Ascending aorta (tissue), 2 donors: ENCODE data around the gene NRAP. TPM values are rescaled to one million over a fixed set of nuclear protein-coding genes. Genes with fewer than 3 reads are reported as not detected.

Experiments
- DNase-seq, 2 donors: peaks; one replicate each; pipeline ENCODE4 v3.0.0-alpha.2; 2019; ENCODE audit warnings: low spot score in 2 of 2
- H3K27ac ChIP-seq, 2 donors: fragments of 200-600 bp; sonication (generic); one replicate each; pipeline ENCODE4 v1.5.1; 2016 to 2017; ENCODE audit warnings: mild to moderate bottlenecking in 1 of 2
- H3K27me3 ChIP-seq: fragments of 200-600 bp; sonication (generic); one replicate; pipeline ENCODE4 v1.5.1; 2017
- H3K36me3 ChIP-seq, 2 donors: fragments of 200-600 bp; sonication (generic); one replicate each; pipeline ENCODE4 v1.5.1; 2016
- H3K4me1 ChIP-seq, 2 donors: fragments of 200-600 bp; sonication (generic); one replicate each; pipeline ENCODE4 v1.5.1; 2016 to 2017; ENCODE audit warnings: mild to moderate bottlenecking in 1 of 2
- H3K4me3 ChIP-seq, 2 donors: fragments of 200-600 bp; sonication (generic); one replicate each; pipeline ENCODE4 v1.5.1; 2016 to 2017; ENCODE audit warnings: mild to moderate bottlenecking in 1 of 2
- H3K9me3 ChIP-seq, 2 donors: fragments of 200-600 bp; sonication (generic); one replicate each; pipeline ENCODE4 v1.5.1; 2016
- intact Hi-C: fragments of 100-400 bp; cut with DNase I; formaldehyde crosslinking; loops from one replicate; pipeline ENCODE4 v1.15.1; 2023
- total RNA-seq: library from RNA; depleted of rRNA; stranded (reverse); fragments of >200 nt; gene quantifications from one replicate; pipeline ENCODE4 v1.1.0, GENCODE V29; 2016
- TF ChIP-seq, protein P1 (sequence below), 3 experiments: fragments of 200-600 bp in 2 of 3; fragments of 450-650 bp in 1 of 3; sonication (generic) in 2 of 3; IDR thresholded peaks; one replicate each; pipeline ENCODE4 v1.5.1; 2016 to 2019; ENCODE audit warnings: antibody characterized with exemption in 3 of 3, mild to moderate bottlenecking in 1 of 3, moderate library complexity in 1 of 3

The NRAP gene
- total RNA-seq, 1 donor from 2014 or later, result not detected

DNA sequence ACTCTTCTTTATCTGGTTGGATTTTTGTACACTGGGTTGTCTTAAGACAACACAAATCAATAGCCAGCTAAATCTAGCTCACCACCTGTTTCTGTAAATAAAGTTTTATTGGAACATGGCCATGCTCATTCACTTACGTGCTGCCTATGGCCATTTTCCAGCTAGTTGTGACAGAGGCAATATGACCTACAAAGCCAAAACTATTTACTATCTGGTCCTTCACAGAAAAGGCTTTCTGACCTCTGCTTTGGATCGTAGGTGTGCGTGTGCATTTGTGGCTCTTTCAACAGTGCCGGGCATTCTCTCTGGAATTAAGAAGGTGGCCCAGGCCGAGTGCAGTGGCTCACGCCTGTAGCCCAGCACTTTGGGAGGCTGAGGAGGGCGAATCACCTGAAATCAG lies 45.5 kb downstream of the NRAP start:
- intact Hi-C loops, result no loop called here
- Histone ChIP-seq H3K4me3 (no peak overlapping the region), H3K9me3 (no peaks in the 10 kb centered on the region), H3K36me3 (no peaks in the 10 kb centered on the region), H3K27me3 (no peaks in the 10 kb centered on the region), H3K4me1 (no peaks in the 10 kb centered on the region), H3K27ac (no peak overlapping the region)
- no peak for DNase-seq
- TF ChIP-seq, protein P1, sequence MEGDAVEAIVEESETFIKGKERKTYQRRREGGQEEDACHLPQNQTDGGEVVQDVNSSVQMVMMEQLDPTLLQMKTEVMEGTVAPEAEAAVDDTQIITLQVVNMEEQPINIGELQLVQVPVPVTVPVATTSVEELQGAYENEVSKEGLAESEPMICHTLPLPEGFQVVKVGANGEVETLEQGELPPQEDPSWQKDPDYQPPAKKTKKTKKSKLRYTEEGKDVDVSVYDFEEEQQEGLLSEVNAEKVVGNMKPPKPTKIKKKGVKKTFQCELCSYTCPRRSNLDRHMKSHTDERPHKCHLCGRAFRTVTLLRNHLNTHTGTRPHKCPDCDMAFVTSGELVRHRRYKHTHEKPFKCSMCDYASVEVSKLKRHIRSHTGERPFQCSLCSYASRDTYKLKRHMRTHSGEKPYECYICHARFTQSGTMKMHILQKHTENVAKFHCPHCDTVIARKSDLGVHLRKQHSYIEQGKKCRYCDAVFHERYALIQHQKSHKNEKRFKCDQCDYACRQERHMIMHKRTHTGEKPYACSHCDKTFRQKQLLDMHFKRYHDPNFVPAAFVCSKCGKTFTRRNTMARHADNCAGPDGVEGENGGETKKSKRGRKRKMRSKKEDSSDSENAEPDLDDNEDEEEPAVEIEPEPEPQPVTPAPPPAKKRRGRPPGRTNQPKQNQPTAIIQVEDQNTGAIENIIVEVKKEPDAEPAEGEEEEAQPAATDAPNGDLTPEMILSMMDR (IDR thresholded peaks at IDR 0.05), result no peak

DNA sequence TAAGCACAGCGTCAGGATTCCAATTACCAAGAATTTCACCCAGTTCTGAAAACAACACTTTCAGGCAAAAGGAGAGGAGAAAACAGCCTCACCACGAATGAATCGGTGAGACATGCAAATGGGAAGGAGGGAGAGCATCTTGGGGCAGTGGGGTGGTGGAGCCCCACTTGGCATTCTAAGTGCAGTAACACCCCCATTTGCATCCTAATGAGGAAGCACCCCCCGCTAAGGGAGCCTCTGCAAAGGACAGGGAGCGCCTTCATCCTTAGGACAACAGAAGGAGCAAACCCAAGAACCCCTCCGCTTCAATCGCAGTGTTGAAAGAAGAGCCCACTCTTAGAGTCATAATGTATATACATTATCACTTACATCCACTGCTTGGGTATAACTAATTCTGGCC lies 46.8 kb downstream of the NRAP start:
- intact Hi-C loops, result no loop called here
- H3K36me3 ChIP-seq, result no peaks in the 10 kb centered on the region

DNA sequence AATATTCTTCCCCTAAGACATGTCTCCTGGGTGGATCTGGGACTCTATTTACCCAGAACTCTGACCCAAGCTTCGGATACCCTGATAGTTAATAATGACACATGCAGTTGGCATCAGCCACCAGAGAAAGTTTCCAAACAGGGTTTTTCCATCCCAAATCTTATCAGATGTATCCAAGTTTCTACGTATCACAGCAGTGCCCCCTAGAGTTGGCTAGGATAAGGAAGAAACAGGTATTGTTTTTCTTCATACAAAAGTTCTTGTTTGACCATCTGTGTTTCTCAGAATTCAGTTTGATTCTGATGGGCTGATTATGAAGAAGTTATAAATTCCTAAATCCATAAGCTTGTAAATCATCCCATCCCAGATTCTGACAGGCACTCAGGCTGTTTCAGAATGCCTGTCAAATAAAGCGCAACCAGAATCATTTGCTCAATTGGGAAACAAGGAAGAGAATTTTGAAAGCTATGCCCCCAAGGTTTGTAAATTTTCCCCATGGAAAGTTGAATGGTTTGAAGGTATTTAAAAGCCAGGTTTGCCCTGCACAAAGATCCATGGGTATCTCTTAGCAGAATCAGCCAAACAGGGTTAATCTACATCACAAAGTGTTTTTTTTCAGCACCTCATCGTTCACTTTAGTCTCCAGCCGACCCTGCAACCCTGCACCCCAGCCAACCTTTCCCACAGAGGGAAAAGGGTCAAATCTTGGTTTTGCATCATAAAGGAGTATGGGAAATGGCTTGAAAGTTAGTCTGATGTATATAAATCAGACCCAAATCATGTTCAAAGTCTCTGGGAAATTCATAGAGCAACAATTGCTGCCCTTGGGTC lies 47.4 kb downstream of the NRAP start:
- Histone ChIP-seq H3K27ac (no peak overlapping the region), H3K36me3 (no peaks in the 10 kb centered on the region), H3K27me3 (no peaks in the 10 kb centered on the region), H3K9me3 (no peaks in the 10 kb centered on the region), H3K4me1 (no peaks in the 10 kb centered on the region), H3K4me3 (no peak overlapping the region)
- no peak for DNase-seq
- TF ChIP-seq, protein P1 (IDR thresholded peaks at IDR 0.05), result peak in 1 of 3 experiments; percentile 24
- intact Hi-C loops, result no loop called here

More for the DNA sequence above, 46.8 kb downstream of the NRAP start:
- no peak for DNase-seq
- Histone ChIP-seq H3K4me1 (no peaks in the 10 kb centered on the region), H3K27ac (no peak overlapping the region), H3K9me3 (no peaks in the 10 kb centered on the region), H3K27me3 (no peaks in the 10 kb centered on the region), H3K4me3 (no peak overlapping the region)
- TF ChIP-seq, protein P1 (IDR thresholded peaks at IDR 0.05), result no peak

DNA sequence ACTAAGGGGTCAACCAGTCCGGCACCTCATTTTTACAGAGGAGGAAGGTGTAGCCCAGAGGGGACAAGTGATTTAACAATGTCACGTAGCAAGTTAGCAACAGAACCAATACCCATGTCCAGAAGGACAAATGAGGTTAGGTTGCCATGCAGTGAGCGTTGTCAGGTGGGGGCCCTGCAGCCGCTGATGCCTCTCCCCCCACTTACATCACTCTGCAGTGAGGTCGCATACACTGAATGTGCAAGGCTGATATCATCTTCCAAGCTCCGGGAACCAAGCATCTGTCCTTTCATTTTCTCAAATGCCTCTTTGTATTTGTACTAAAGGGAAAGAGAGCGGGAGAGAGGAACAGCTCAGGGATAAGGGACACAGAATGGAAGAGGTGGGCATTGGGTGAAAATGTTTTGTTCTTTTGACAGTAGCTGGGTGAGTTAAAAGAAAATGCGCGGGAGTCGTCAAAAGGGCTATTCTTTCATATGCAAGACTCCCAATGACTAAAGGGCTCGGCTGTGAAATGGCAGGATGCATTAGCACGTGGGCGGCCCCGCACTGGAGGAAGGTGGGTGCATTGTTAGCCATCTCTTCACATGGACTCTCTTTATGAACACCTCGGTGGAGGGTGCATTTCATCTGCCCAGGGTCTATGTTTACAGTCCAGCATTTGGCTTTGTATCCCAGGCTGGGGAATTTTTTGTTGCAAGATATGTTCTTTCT lies 49.7 kb downstream of the NRAP start:
- H3K36me3 ChIP-seq, result no peaks in the 10 kb centered on the region
- intact Hi-C loops, result no loop called here
- no peaks in the 10 kb centered on the region for H3K27me3 ChIP-seq
- H3K27ac ChIP-seq, result no peak overlapping the region
- H3K4me1 ChIP-seq, result no peaks in the 10 kb centered on the region
- TF ChIP-seq, protein P1 (IDR thresholded peaks at IDR 0.05), result no peak
- no peak overlapping the region for H3K4me3 ChIP-seq
- DNase-seq, result no peak
- H3K9me3 ChIP-seq, result no peaks in the 10 kb centered on the region

DNA sequence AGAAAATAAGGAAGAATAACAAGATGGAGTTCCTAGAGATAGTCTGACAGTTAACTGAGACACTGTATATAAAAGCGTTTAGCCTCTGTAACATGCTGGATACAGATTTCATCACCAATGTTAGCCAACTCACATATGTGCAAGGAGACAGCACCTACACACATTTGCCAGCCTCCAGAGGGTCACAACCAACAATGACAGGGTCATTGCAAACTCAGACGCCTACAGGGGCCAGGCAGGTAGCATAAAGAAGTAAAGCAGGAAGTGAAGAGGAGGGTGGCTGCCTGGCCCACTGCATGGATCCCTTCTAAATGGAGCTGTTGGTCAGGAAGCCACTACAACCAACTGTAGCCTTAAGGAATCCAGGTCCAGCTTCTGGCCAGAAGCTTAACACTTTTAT lies 50.4 kb downstream of the NRAP start:
- Histone ChIP-seq H3K4me3 (no peak overlapping the region), H3K9me3 (no peaks in the 10 kb centered on the region), H3K27ac (no peak overlapping the region), H3K4me1 (no peaks in the 10 kb centered on the region), H3K36me3 (no peaks in the 10 kb centered on the region), H3K27me3 (no peaks in the 10 kb centered on the region)
- intact Hi-C loops, result no loop called here
- TF ChIP-seq, protein P1 (IDR thresholded peaks at IDR 0.05), result no peak
- DNase-seq, result no peak
